Endothelial cell of hepatic sinusoid (primary cell): Measurements from ENCODE around the gene ADAM22.

Experiments
- in situ Hi-C: cut with HindIII; loops from 2 replicates; pipeline ENCODE4 v1.10.0; 2017; ENCODE audit warnings: low sequenced_read_pairs

The ADAM22 gene

GRCh38 chr7:88040694-88041093, 106.6 kb downstream of the ADAM22 start:
- in situ Hi-C loops, result no loop called here

- in situ Hi-C loops, result no loop called here
Measured at GRCh38 chr7:88041583-88041982, 107.5 kb downstream of the ADAM22 start.

- in situ Hi-C loops, result no loop called here
Measured at GRCh38 chr7:88042157-88042556, 108.1 kb downstream of the ADAM22 start.

GRCh38 chr7:88042803-88043202, 108.8 kb downstream of the ADAM22 start:
- in situ Hi-C loops, result no loop called here

GRCh38 chr7:88044069-88044468, 110.0 kb downstream of the ADAM22 start:
- in situ Hi-C loops, result no loop called here

GRCh38 chr7:88046839-88047573, 113.0 kb downstream of the ADAM22 start:
- in situ Hi-C loops, result no loop called here

- in situ Hi-C loops, result no loop called here
Measured at GRCh38 chr7:88057655-88058054, 123.6 kb downstream of the ADAM22 start.

GRCh38 chr7:88062238-88062637, 128.2 kb downstream of the ADAM22 start:
- in situ Hi-C loops, result no loop called here

- in situ Hi-C loops, result no loop called here
Measured at GRCh38 chr7:88069093-88069492, 135.0 kb downstream of the ADAM22 start.

GRCh38 chr7:88071994-88072714, 138.1 kb downstream of the ADAM22 start:
- in situ Hi-C loops, result no loop called here

GRCh38 chr7:88072715-88073055, 138.6 kb downstream of the ADAM22 start:
- in situ Hi-C loops, result no loop called here

GRCh38 chr7:88073626-88074025, 139.6 kb downstream of the ADAM22 start:
- in situ Hi-C loops, result no loop called here

GRCh38 chr7:88075216-88075615, 141.2 kb downstream of the ADAM22 start:
- in situ Hi-C loops, result no loop called here

GRCh38 chr7:88083883-88084282, 149.8 kb downstream of the ADAM22 start:
- in situ Hi-C loops, result no loop called here

GRCh38 chr7:88089561-88089960, 155.5 kb downstream of the ADAM22 start:
- in situ Hi-C loops, result no loop called here

- in situ Hi-C loops, result no loop called here
Measured at GRCh38 chr7:88090240-88090639, 156.2 kb downstream of the ADAM22 start.

- in situ Hi-C loops, result no loop called here
Measured at GRCh38 chr7:88090671-88091070, 156.6 kb downstream of the ADAM22 start.

- in situ Hi-C loops, result no loop called here
Measured at GRCh38 chr7:88091988-88092675, 158.1 kb downstream of the ADAM22 start.

- in situ Hi-C loops, result no loop called here
Measured at GRCh38 chr7:88092676-88092999, 158.6 kb downstream of the ADAM22 start.

- in situ Hi-C loops, result no loop called here
Measured at GRCh38 chr7:88101769-88102168, 167.7 kb downstream of the ADAM22 start.

- in situ Hi-C loops, result no loop called here
Measured at GRCh38 chr7:88102675-88103074, 168.6 kb downstream of the ADAM22 start.

GRCh38 chr7:88104732-88105131, 170.7 kb downstream of the ADAM22 start:
- in situ Hi-C loops, result no loop called here
